DOHH2 (cell line): ENCODE measurements around the gene RNF207.

Source experiments
- H3F3A ChIP-seq: fragments of 200-600 bp; sonication (generic), shearing (Covaris generic); 2 replicates; pipeline ENCODE4 v1.6.0; 2016; ENCODE audit warnings: antibody characterized with exemption, mild to moderate bottlenecking; ENCODE audit not compliant: control insufficient read depth, insufficient read depth
- H3K27ac ChIP-seq: fragments of 200-600 bp; sonication (generic); 2 replicates; pipeline ENCODE4 v1.5.1; 2014; ENCODE audit warnings: low read depth, mild to moderate bottlenecking, low read length, moderate library complexity
- H3K27me3 ChIP-seq: fragments of 200-600 bp; sonication (generic); 2 replicates; pipeline ENCODE4 v1.6.1; 2014; ENCODE audit warnings: mild to moderate bottlenecking, low read length, mixed read lengths; ENCODE audit not compliant: control insufficient read depth
- H3K36me3 ChIP-seq: fragments of 200-600 bp; sonication (generic); 2 replicates; pipeline ENCODE4 v1.6.1; 2014; ENCODE audit warnings: mild to moderate bottlenecking, low read length, moderate library complexity, mixed read lengths; ENCODE audit not compliant: control insufficient read depth
- H3K4me1 ChIP-seq: fragments of 200-600 bp; sonication (generic); 2 replicates; pipeline ENCODE4 v1.6.1; 2014; ENCODE audit warnings: mild to moderate bottlenecking, low read length, mixed read lengths; ENCODE audit not compliant: control insufficient read depth
- H3K4me2 ChIP-seq: fragments of 200-600 bp; sonication (generic); 2 replicates; pipeline ENCODE4 v1.6.0; 2014; ENCODE audit warnings: mild to moderate bottlenecking, low read length, moderate library complexity
- H3K4me3 ChIP-seq: fragments of 200-600 bp; sonication (generic); 2 replicates; pipeline ENCODE4 v1.5.1; 2014; ENCODE audit warnings: mild to moderate bottlenecking, low read length, mixed read lengths
- H3K79me2 ChIP-seq: fragments of 200-600 bp; sonication (generic); 2 replicates; pipeline ENCODE4 v1.6.1; 2014; ENCODE audit warnings: mild to moderate bottlenecking, low read length, mixed read lengths; ENCODE audit not compliant: control insufficient read depth
- H3K9me2 ChIP-seq: fragments of 200-600 bp; sonication (generic); replicated peaks from 2 replicates; pipeline ENCODE4 v1.6.1; 2014; ENCODE audit warnings: mild to moderate bottlenecking, low read length, mixed read lengths; ENCODE audit not compliant: control insufficient read depth
- H3K9me3 ChIP-seq: fragments of 200-600 bp; sonication (generic); 2 replicates; pipeline ENCODE4 v1.6.1; 2014; ENCODE audit warnings: antibody characterized with exemption, low read length, mixed read lengths; ENCODE audit not compliant: control insufficient read depth, insufficient read depth
- H4K20me1 ChIP-seq: fragments of 200-600 bp; sonication (generic); 2 replicates; pipeline ENCODE4 v1.6.0; 2014; ENCODE audit warnings: low read depth, mild to moderate bottlenecking, antibody characterized with exemption, low read length, moderate library complexity; ENCODE audit not compliant: control insufficient read depth, insufficient read depth
- EZH2phosphoT487 ChIP-seq: fragments of 200-600 bp; sonication (generic); IDR thresholded peaks from 2 replicates; pipeline ENCODE4 v1.6.1; 2017; ENCODE audit warnings: borderline replicate concordance, mild to moderate bottlenecking, antibody characterized with exemption, low read length, moderate library complexity, mixed read lengths
- TF ChIP-seq, protein P1 (sequence below): fragments of 200-600 bp; sonication (generic); IDR thresholded peaks from one replicate; pipeline ENCODE4 v1.5.1; 2014; ENCODE audit warnings: antibody characterized with exemption, mild to moderate bottlenecking, low read depth, low read length; ENCODE audit not compliant: poor library complexity, severe bottlenecking

Gene RNF207

DNA sequence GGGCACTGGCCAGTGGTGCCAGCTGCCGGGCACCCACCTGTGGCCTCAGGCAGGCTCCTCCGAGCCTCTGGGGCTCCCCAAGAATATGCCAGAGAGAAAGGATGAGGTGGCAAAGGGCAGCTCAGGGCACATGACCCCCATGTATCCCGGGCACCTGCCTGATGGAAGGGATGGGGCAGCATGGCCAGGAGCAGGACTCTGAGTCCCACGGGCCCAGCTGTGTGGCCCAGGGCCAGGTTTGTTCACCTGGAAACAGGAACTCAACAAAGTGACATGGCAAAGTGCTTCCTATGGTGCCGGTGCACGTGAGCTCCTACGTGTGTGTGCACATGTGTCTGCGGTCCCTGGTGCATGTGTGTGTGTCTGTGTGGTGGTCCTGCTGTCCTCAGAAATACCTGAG lies 64.5 kb downstream of the RNF207 start:
- H3K9me3 ChIP-seq, result no peaks in the 10 kb centered on the region
- no peaks in the 10 kb centered on the region for H3K36me3 ChIP-seq
- H4K20me1 ChIP-seq, result 0 out of 2 replicates have a peak, but pooled peaks cover 3% of the 10 kb centered on the region
- no peak overlapping the region for H3K27ac ChIP-seq
- no peaks in the 10 kb centered on the region for H3K79me2 ChIP-seq
- H3K4me2 ChIP-seq, result no peak overlapping the region
- H3K4me3 ChIP-seq, result no peak overlapping the region
- no peaks in the 10 kb centered on the region for H3K9me2 ChIP-seq
- no peak for TF ChIP-seq EZH2phosphoT487
- TF ChIP-seq, protein P1, sequence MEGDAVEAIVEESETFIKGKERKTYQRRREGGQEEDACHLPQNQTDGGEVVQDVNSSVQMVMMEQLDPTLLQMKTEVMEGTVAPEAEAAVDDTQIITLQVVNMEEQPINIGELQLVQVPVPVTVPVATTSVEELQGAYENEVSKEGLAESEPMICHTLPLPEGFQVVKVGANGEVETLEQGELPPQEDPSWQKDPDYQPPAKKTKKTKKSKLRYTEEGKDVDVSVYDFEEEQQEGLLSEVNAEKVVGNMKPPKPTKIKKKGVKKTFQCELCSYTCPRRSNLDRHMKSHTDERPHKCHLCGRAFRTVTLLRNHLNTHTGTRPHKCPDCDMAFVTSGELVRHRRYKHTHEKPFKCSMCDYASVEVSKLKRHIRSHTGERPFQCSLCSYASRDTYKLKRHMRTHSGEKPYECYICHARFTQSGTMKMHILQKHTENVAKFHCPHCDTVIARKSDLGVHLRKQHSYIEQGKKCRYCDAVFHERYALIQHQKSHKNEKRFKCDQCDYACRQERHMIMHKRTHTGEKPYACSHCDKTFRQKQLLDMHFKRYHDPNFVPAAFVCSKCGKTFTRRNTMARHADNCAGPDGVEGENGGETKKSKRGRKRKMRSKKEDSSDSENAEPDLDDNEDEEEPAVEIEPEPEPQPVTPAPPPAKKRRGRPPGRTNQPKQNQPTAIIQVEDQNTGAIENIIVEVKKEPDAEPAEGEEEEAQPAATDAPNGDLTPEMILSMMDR, result no peak
- no peaks in the 10 kb centered on the region for H3K27me3 ChIP-seq
- no peaks in the 10 kb centered on the region for H3K4me1 ChIP-seq
- H3F3A ChIP-seq, result no peaks in the 10 kb centered on the region
